HG02973 (cell line): Measurements from ENCODE around the gene STMND1.

Source experiments
- ATAC-seq: cut with Tn5 transposase; IDR thresholded peaks from one replicate; pipeline ENCODE4 v1.9.1; 2021; ENCODE audit warnings: moderate library complexity; ENCODE audit not compliant: unreplicated experiment

Gene STMND1

GRCh38 chr6:17097982-17098381 is 3.9 kb upstream of the STMND1 start:
- no peak for ATAC-seq

DNA sequence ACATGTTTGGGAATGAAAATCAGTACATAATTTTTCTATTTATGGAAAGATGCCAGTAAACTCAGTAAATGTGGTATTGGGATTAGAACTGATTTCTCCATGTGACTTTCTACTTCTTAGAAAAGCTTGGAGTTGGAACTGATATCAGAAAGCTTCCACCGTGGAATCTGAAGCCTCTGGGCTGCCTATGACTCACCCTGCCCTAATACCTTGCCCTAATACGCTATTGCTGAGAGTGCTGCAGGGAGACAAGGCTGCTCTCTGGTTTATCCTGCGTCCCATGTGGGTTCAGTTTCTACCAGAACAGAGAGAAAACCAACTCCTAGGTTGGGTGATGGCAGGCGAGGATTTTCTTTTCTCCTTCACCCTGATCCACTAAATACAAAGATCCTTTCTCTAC is 3.3 kb upstream of the STMND1 start:
- ATAC-seq = no peak

DNA sequence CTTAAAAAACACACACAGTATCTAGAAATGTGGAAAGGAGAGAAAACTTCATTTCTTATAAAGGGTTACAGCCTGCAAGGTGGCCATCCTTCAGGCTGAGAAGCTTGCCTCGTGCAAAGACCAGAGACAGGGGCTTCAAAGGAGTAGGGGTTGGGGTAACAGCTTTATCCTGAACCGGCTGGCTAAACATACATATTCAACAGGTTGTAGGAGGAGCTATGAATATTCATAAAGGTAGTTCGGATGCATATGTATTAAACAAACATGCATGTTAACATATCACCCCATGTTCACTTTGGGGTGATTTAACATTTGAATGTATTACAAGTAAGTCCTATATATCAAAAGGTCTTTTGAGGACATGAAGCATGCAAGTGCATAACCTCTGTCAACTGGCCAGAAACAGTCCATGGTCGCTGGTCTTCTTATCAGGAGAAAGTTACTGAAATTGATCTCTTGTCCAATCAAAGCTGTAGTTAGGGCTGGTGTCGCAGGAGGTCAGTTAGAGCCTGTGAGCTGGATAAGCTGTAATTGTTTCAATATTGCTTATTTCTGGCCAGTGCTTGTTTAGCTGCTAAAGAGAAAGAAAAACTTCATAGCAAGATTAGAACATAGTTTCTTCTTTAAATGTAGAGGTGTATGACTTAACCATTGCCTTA is 2.3 kb upstream of the STMND1 start:
- ATAC-seq = no peak

- ATAC-seq = no peak
Observed at GRCh38 chr6:17100806-17101205, 1.0 kb upstream of the STMND1 start.

- no peak for ATAC-seq
Observed at GRCh38 chr6:17102258-17102870, 514 bp downstream of the STMND1 start.

DNA sequence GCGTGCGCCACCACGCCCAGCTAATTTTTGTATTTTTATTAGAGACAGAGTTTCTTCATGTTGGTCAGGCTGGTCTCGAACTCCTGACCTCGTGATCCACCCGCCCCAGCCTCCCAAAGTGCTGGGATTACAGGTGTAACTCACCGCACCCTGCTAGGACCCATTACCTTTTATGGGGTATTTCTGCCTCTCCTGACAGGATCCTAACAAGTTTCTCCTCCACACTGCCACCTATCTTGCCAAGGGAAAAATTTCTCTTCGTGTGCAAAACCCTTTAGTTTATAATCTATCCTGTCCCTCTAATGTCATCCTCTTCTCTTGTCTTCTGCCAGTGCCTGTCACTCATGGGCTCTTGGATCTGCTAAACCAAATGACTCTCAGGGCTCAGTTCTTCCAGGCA is 1.9 kb downstream of the STMND1 start:
- ATAC-seq = no peak

DNA sequence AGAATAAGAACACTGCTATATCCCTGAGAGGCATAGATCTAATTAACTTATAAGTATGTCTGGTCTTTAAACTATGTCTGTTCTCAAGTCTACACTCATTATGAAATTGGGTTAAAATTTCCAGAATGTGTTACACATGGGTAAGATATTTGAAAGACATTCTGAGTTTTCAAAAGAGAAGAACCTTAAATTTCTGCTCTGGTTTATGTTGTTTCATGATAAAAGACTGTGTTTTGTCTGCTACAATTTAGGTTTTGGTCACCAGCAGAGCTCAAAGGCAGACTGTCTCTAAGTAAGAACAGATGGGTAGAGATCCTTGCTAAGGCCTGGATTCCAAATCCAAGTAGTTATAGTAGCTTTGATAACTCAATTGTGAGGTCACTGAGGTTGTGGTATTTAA is 6.0 kb downstream of the STMND1 start:
- ATAC-seq = no peak

DNA sequence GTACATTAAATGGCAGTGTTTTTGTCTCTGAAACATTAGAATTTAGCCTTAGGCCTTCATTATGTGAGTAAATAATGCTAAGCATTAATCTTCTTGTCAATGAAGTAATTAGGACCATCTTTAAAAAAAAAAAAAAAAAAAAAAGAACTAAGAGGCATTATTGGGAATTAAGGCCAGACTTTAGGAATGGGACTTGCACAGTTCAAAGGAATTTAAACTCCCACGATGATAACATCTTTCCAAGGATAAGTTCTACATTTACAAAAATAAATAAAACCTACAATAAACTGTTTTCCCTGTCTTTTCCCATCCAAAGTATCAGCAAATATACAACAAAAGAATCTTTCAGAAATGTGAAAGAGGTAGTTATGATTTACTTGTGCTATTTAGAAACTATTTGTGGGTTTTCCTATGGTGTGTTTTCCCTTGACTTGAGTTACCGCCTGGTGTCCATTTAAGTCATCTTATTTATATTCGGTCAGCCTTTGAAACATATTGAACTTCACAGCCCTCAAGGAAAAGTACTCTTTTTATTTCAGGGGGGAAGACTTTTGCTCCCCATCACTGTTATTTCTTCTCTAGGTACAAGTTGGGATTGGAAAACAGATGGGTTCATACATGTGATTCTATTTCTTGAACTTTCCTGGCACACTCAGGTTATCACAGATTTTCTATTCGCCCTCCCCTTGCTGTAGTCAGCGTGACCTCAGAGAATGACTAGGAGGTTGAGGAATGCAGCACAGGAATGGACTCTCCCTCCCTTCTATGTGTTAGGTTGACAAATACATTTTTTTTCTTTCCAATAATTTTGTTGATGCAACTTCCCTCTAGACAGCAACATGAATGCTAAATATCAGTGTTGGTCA is 13.6 kb downstream of the STMND1 start:
- ATAC-seq = no peak

DNA sequence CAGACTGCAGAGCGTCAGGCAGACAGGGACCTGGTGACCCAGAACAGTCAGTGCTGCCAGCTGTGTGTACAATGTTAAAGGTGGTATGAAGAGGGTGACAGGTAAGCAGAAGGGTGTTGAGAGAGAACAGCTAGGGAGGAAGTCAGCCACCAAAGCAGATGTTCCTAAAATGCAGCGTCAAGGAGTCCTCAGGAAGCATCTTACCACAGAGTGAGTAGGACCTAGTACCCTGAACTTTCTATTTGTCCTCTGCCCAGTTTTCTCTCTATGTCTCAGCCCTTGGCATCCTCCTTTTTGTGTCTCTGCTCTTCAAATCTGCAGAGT is 14.2 kb downstream of the STMND1 start:
- no peak for ATAC-seq

- no peak for ATAC-seq
Observed at GRCh38 chr6:17120019-17120418, 18.2 kb downstream of the STMND1 start.

DNA sequence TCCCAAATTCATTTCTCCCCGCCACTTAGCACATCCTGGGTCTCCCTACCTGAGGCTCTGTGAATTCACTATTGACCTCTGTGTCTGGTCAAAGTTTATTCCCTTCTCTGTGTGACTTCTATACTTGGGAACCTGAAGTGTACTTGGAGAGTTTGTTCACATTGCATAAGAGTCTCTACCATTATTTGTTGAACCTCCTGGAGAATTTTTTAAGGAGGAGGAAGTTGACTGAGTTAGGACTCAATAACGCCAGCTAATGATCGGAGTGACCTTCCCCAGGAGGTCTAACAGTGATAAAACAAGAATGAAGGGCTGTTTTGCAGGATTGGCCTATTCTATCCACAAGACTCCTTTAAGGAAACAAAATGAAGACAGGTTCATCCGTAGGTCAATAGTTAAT is 23.6 kb downstream of the STMND1 start:
- no peak for ATAC-seq

- no peak for ATAC-seq
Observed at GRCh38 chr6:17130786-17131185, 28.9 kb downstream of the STMND1 start.

GRCh38 chr6:17132967-17133366 is 31.1 kb downstream of the STMND1 start:
- no peak for ATAC-seq

GRCh38 chr6:17138033-17138432 is 36.2 kb downstream of the STMND1 start:
- ATAC-seq = no peak

GRCh38 chr6:17144016-17144415 is 42.2 kb downstream of the STMND1 start:
- no peak for ATAC-seq

DNA sequence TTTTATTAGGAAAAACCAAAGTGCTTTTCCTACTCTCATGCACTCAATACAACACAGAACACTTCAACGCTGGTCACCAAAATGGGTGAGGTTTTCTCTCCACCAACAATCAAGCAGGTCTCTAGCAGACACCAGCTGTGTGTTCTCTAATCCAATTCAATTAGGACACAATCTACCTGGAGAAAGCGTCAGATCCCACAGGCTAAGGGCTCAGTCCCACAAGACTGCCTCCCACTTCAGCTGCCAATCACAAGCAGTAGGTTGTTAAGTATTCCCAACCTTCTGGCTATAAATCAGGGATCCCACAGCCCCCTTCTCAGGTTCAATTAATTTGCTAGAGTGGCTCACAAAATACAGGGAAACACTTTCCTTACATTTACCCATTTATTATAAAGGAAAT is 47.7 kb downstream of the STMND1 start:
- ATAC-seq = no peak

DNA sequence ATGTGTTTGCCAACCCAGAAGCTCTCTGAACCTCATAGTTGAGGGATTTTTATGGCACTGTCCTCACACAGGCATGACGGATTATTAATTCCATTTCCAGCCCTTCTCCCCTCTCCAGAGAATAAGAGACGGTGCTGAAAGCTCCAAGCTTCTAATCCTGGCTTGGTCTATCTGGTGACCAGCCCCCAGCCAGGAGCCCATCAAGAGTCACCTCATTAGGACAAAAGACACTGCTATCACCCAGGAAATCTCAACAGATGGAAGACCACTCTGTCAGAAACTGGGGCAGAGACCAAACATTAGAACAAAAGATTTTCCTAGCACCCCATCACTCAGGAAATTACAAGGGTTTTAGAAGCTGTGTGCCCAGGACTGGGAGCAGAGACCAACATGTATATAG is 48.2 kb downstream of the STMND1 start:
- no peak for ATAC-seq

DNA sequence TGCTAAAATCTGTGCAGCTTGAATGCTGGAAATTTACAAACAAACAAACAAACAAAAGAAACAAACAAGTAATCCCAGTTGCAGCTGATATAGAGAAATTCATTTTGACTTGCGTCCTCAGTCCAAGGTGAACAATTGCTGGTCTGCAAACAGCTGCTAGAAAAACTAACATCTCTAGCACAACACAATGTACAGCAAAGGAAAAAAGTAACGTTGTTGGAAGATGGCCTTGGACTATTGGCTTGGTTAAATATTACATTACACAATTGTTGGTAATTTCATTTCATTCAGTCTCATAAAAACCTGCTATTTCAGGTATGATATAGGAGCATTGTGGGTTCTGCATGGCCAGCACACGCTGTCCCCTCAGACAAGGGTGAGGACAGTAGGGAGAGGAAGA is 50.0 kb downstream of the STMND1 start:
- no peak for ATAC-seq

DNA sequence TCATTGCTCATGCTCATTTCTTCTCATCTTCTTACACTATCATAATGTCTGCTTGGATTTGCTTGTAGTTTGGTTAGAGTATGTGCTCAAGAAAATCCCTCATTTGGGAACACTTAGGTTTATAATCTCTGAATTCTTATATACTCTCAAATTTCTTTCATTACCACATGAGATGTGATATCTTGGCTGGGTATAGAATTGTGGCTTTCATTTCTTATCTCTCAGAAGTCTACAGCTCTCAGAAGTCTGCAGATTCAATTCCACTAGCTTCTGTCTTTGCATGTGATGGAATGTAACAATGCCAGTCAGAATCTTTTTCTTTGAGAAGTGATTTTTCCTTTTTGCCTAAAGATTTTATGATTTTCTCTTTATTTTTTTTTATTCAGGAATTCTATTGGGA is 50.9 kb downstream of the STMND1 start:
- no peak for ATAC-seq

GRCh38 chr6:17156112-17156921 is 54.5 kb downstream of the STMND1 start:
- no peak for ATAC-seq

- no peak for ATAC-seq
Observed at GRCh38 chr6:17156966-17157365, 55.1 kb downstream of the STMND1 start.
